G401.6 (cell line): ENCODE measurements around the gene OR51L1.
"Not testable (repeated sequence)": the region's sequence is repeated elsewhere in the genome, so short reads cannot be mapped to it uniquely, and the experiment has no call there.

Experiments
- FAIRE-seq: peaks from 2 replicates; lab custom pipeline; 2012; peaks lifted over from hg19 to GRCh38; lab: Jason Lieb, UNC

The OR51L1 gene

GRCh38 chr11:4994551-4994950 is at the start of gene OR51L1:
Gene OR51L1, plus strand, starts transcription at chr11:4994851. Its CDS starts 4,132 bp downstream, at chr11:4998983.
- FAIRE-seq: no peak

- FAIRE-seq: no peak
Measured at GRCh38 chr11:4947505-4947904, 47.1 kb upstream of the OR51L1 start, which contains the start of gene OR51A4. Gene OR51A4, minus strand, starts transcription at chr11:4947605. Its CDS starts 505 bp downstream, at chr11:4947100.

- not testable (repeated sequence) for FAIRE-seq
Measured at GRCh38 chr11:4955613-4956012, 39.0 kb upstream of the OR51L1 start, which contains the start of gene OR51A2. Gene OR51A2, minus strand, starts transcription at chr11:4955713. Its CDS starts 0 bp downstream, at chr11:4955713.

- no peak for FAIRE-seq
Measured at GRCh38 chr11:4957396-4957795, 37.3 kb upstream of the OR51L1 start.

- no peak for FAIRE-seq
Measured at GRCh38 chr11:4960877-4961276, 33.8 kb upstream of the OR51L1 start.

GRCh38 chr11:4962816-4963215 is 31.8 kb upstream of the OR51L1 start:
- FAIRE-seq: no peak

- FAIRE-seq: no peak
Measured at GRCh38 chr11:4975436-4975835, 19.2 kb upstream of the OR51L1 start.

GRCh38 chr11:4979036-4979435 is 15.6 kb upstream of the OR51L1 start:
- FAIRE-seq: no peak

GRCh38 chr11:4982678-4983077 is 12.0 kb upstream of the OR51L1 start:
- FAIRE-seq: no peak

- no peak for FAIRE-seq
Measured at GRCh38 chr11:4983841-4984240, 10.8 kb upstream of the OR51L1 start.

GRCh38 chr11:4991060-4991459 is 3.6 kb upstream of the OR51L1 start:
- FAIRE-seq: no peak

- no peak for FAIRE-seq
Measured at GRCh38 chr11:5004424-5005274, 10.0 kb downstream of the OR51L1 start.

GRCh38 chr11:5007561-5007960 is 12.9 kb downstream of the OR51L1 start:
- no peak for FAIRE-seq

GRCh38 chr11:5011254-5011653 is 16.6 kb downstream of the OR51L1 start:
- no peak for FAIRE-seq

GRCh38 chr11:5013012-5013411 is 18.4 kb downstream of the OR51L1 start:
- FAIRE-seq: no peak

- FAIRE-seq: no peak
Measured at GRCh38 chr11:5021996-5022395, 27.3 kb downstream of the OR51L1 start.

GRCh38 chr11:5036669-5037068 is 42.0 kb downstream of the OR51L1 start:
- FAIRE-seq: no peak

- no peak for FAIRE-seq
Measured at GRCh38 chr11:5037926-5038325, 43.3 kb downstream of the OR51L1 start.

GRCh38 chr11:5038341-5038740 is 43.7 kb downstream of the OR51L1 start:
- no peak for FAIRE-seq

GRCh38 chr11:5040876-5041275 is 46.2 kb downstream of the OR51L1 start:
- no peak for FAIRE-seq

GRCh38 chr11:5042091-5042490 is 47.4 kb downstream of the OR51L1 start:
- FAIRE-seq: no peak

GRCh38 chr11:5043380-5043779 is 48.7 kb downstream of the OR51L1 start:
- no peak for FAIRE-seq

- no peak for FAIRE-seq
Measured at GRCh38 chr11:5046226-5046625, 51.6 kb downstream of the OR51L1 start, which contains the start of gene OR52J3. Gene OR52J3, plus strand, starts transcription at chr11:5046526. Its CDS starts 0 bp downstream, at chr11:5046526.
